Activated naive CD8-positive, alpha-beta T cell treated with anti-CD3 and anti-CD28 coated beads, Interleukin-2, amount 50 U/mL, for 16 hours (primary cell): ENCODE measurements around the gene TP53TG3C.
"Not testable (repeated sequence)": the region's sequence is repeated elsewhere in the genome, so short reads cannot be mapped to it uniquely, and the experiment has no call there.

Experiments used
- DNase-seq: peaks from one replicate; pipeline ENCODE4 v3.0.0-alpha.2; 2020; ENCODE audit warnings: low read depth, low spot score

The TP53TG3C gene, protein sequence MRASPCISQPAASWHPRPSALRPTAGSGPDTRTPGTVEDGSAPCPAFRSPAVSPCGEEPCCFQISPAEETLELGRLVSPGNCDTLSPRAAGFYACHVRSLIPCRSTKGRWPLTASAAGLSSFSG

DNA sequence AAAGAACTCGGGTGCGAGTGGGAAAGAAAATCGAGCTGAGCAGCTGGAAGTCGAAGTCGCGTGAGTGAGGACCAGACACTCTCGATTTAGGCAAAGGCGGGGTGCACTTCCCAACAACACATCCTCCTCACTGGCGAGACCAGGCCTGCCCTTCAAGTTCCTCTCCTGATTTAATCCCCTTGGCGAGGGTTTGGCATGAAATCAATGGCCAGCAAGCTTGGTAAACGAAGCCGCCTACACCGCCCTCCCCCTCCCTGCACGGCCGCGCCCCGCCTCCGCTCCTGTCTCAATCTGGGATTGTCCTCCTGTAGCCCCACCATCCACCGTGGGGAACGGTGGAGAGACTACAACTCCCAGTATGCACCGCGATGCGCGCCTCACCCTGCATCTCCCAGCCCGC is at the start of gene TP53TG3C:
TP53TG3C (plus strand) TSS at position 301 of the 400 bp plus-strand sequence; CDS start at position 369, 68 bp downstream.
- not testable (repeated sequence) for DNase-seq
